HepG2 (cell line): ENCODE data around the gene PFDN1. TPM values are rescaled to one million over a fixed set of nuclear protein-coding genes. Genes with fewer than 3 reads are reported as not detected.

Experiments
- CBFB ChIP-seq: sonication (generic); formaldehyde crosslinking; IDR thresholded peaks from 2 replicates; pipeline ENCODE4 v1.4.0; 2020; ENCODE audit warnings: missing genetic modification reagents
- CEBPB ChIP-seq: IDR thresholded peaks from 2 replicates; pipeline ENCODE4 v1.6.1; 2011; ENCODE audit warnings: low read depth, low read length, improper control_type of control experiment, borderline replicate concordance
- CEBPG ChIP-seq: IDR thresholded peaks from 2 replicates; pipeline ENCODE4 v1.6.1; 2016
- CTCF ChIP-seq: sonication (generic); formaldehyde crosslinking; IDR thresholded peaks from 2 replicates; pipeline ENCODE4 v1.5.0; 2020; ENCODE audit warnings: mild to moderate bottlenecking, missing genetic modification reagents, moderate library complexity
- HNF4A ChIP-seq: sonication (generic); formaldehyde crosslinking; IDR thresholded peaks from 2 replicates; pipeline ENCODE4 v1.4.0; 2020; ENCODE audit warnings: missing genetic modification reagents
- HNF4G ChIP-seq, 2 experiments: sonication (generic) in 1 of 2; formaldehyde crosslinking in 1 of 2; IDR thresholded peaks; 2 replicates each; pipeline versions ENCODE4 v1.4.0 to v1.6.1; 2011 to 2020; ENCODE audit warnings: borderline replicate concordance in 2 of 2, low read depth in 2 of 2, mild to moderate bottlenecking in 2 of 2, low read length in 1 of 2, missing genetic modification reagents in 1 of 2, moderate library complexity in 1 of 2
- NR2C2 ChIP-seq: sonication (generic); formaldehyde crosslinking; IDR thresholded peaks from 2 replicates; pipeline ENCODE4 v1.4.0; 2020; ENCODE audit warnings: missing genetic modification reagents, mild to moderate bottlenecking, moderate library complexity, borderline replicate concordance
- NR2F1 ChIP-seq, 2 experiments: fragments of 450-650 bp in 1 of 2; formaldehyde crosslinking in 1 of 2; IDR thresholded peaks; 2 replicates each; pipeline versions ENCODE4 v1.5.0 to v1.6.1; 2016 to 2020; ENCODE audit warnings: mild to moderate bottlenecking in 1 of 2, missing compliant biosample characterization in 1 of 2, missing genetic modification reagents in 1 of 2, moderate library complexity in 1 of 2
- NR2F2 ChIP-seq: IDR thresholded peaks from 2 replicates; pipeline ENCODE4 v1.6.1; 2012; ENCODE audit warnings: low read depth, inconsistent platforms, borderline replicate concordance
- RARA ChIP-seq: IDR thresholded peaks from 2 replicates; pipeline ENCODE4 v1.6.1; 2016; ENCODE audit warnings: missing genetic modification reagents, missing compliant biosample characterization
- SALL1 ChIP-seq: sonication (generic); formaldehyde crosslinking; IDR thresholded peaks from 2 replicates; pipeline ENCODE4 v1.8.0; 2022; ENCODE audit warnings: mild to moderate bottlenecking, missing genetic modification reagents
- STAG1 ChIP-seq: sonication (generic); formaldehyde crosslinking; IDR thresholded peaks from 2 replicates; pipeline ENCODE4 v1.4.0; 2020; ENCODE audit warnings: missing genetic modification reagents
- ZBTB3 ChIP-seq: sonication (generic); formaldehyde crosslinking; IDR thresholded peaks from 2 replicates; pipeline ENCODE4 v1.4.0; 2020; ENCODE audit warnings: low read depth, mild to moderate bottlenecking, moderate library complexity, missing genetic modification reagents, borderline replicate concordance
- ZNF44 ChIP-seq: sonication (generic); formaldehyde crosslinking; IDR thresholded peaks from 2 replicates; pipeline ENCODE4 v1.5.1; 2020; ENCODE audit warnings: mild to moderate bottlenecking, missing genetic modification reagents
- ZNF569 ChIP-seq: sonication (generic); formaldehyde crosslinking; IDR thresholded peaks from 2 replicates; pipeline ENCODE4 v1.5.0; 2020; ENCODE audit warnings: mild to moderate bottlenecking, missing genetic modification reagents, moderate library complexity, borderline replicate concordance
- polyA plus RNA-seq, 8 experiments: library from polyadenylated mRNA; depleted of rRNA in 3 of 8; stranded (reverse) in 7 of 8; unstranded in 1 of 8; fragments of >200 nt; fragmentation: Illumina TruSeq in 4 of 8; extraction: Trizol in 4 of 8; gene quantifications; 2 replicates each; pipeline versions ENCODE4 v1.2.1 to v1.2.3, GENCODE V29; 2011 to 2016; ENCODE audit warnings: low read depth in 4 of 8, missing spikeins in 1 of 8, mixed read lengths in 1 of 8; ENCODE audit not compliant: insufficient read depth in 1 of 8
- total RNA-seq, 5 experiments: library from RNA; depleted of rRNA; stranded (reverse); fragments of >200 nt; fragmentation: Illumina TruSeq; extraction: Trizol; gene quantifications; 2 replicates each; pipeline ENCODE4 v1.2.3, GENCODE V29; 2016; ENCODE audit warnings: low read depth in 1 of 5
- TF ChIP-seq, protein P1 (sequence below): sonication (generic); formaldehyde crosslinking; IDR thresholded peaks from one replicate; pipeline ENCODE4 v1.5.1; 2020; ENCODE audit warnings: mild to moderate bottlenecking, missing genetic modification reagents; ENCODE audit errors: not compliant biosample characterization

PFDN1 gene
- total and polyA plus RNA-seq, 2 of the 13 experiments (the other 11 are each of a cell fraction or from before 2014, with no cell fraction given) = 67.2 to 70.8 TPM

DNA sequence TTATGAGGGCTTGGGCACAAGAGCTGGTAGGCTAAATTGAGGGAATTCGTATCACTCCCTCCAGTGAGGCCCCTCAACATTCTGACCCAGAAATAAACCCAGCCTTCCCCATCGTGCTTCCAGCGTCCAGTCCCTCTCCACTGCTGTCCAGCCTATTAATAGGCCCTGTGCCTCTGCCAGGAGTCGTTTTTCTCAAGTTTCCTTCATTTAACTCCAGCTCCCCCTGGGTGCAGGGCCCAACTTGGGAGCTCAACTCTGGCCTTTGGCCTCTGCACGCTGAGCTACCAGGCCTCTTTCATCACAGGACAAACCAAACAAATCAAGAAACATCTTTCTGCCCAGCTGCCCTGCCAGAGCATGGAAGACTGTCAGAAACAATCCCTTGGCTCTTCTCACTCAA lies 33.5 kb upstream of the PFDN1 start (continued):
- TF ChIP-seq, protein P1, sequence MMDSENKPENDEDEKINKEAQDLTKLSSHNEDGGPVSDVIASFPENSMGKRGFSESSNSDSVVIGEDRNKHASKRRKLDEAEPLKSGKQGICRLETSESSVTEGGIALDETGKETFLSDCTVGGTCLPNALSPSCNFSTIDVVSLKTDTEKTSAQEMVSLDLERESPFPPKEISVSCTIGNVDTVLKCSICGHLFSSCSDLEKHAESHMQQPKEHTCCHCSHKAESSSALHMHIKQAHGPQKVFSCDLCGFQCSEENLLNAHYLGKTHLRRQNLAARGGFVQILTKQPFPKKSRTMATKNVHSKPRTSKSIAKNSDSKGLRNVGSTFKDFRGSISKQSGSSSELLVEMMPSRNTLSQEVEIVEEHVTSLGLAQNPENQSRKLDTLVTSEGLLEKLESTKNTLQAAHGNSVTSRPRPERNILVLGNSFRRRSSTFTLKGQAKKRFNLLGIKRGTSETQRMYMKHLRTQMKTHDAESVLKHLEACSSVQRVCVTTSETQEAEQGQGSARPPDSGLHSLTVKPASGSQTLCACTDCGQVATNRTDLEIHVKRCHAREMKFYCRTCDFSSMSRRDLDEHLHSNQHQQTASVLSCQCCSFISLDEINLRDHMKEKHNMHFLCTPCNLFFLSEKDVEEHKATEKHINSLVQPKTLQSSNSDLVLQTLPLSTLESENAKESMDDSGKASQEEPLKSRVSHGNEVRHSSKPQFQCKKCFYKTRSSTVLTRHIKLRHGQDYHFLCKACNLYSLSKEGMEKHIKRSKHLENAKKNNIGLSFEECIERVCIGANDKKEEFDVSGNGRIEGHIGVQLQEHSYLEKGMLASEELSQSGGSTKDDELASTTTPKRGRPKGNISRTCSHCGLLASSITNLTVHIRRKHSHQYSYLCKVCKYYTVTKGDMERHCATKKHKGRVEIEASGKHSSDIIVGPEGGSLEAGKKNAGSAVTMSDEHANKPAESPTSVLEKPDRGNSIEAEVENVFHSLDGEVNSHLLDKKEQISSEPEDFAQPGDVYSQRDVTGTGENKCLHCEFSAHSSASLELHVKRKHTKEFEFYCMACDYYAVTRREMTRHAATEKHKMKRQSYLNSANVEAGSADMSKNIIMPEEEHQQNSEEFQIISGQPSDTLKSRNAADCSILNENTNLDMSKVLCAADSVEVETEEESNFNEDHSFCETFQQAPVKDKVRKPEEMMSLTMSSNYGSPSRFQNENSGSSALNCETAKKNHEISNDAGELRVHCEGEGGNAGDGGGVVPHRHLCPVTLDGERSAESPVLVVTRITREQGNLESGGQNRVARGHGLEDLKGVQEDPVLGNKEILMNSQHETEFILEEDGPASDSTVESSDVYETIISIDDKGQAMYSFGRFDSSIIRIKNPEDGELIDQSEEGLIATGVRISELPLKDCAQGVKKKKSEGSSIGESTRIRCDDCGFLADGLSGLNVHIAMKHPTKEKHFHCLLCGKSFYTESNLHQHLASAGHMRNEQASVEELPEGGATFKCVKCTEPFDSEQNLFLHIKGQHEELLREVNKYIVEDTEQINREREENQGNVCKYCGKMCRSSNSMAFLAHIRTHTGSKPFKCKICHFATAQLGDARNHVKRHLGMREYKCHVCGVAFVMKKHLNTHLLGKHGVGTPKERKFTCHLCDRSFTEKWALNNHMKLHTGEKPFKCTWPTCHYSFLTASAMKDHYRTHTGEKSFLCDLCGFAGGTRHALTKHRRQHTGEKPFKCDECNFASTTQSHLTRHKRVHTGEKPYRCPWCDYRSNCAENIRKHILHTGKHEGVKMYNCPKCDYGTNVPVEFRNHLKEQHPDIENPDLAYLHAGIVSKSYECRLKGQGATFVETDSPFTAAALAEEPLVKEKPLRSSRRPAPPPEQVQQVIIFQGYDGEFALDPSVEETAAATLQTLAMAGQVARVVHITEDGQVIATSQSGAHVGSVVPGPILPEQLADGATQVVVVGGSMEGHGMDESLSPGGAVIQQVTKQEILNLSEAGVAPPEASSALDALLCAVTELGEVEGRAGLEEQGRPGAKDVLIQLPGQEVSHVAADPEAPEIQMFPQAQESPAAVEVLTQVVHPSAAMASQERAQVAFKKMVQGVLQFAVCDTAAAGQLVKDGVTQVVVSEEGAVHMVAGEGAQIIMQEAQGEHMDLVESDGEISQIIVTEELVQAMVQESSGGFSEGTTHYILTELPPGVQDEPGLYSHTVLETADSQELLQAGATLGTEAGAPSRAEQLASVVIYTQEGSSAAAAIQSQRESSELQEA (CRISPR knock-in tag) = no peak
- peak; percentile 45 for TF ChIP-seq CTCF (CRISPR knock-in tag)
- peak; percentile 31 for TF ChIP-seq STAG1
- peak; percentile 69; the same call in 1 of the 2 replicates for TF ChIP-seq HNF4G (IDR thresholded peaks at IDR 0.05; ENCODE audit: borderline replicate concordance, low read depth, low read length)
- TF ChIP-seq HNF4G (CRISPR knock-in tag; IDR thresholded peaks at IDR 0.05; ENCODE audit: borderline replicate concordance, low read depth) = no peak
- TF ChIP-seq RARA (CRISPR knock-in tag) = 0 out of 2 replicates have a peak, but pooled peaks have one; percentile 10
- no peak for TF ChIP-seq ZNF569 (CRISPR knock-in tag)
- TF ChIP-seq CEBPB = peak; percentile 55; the same call in 1 of the 2 replicates
- peak; percentile 80 for TF ChIP-seq HNF4A (CRISPR knock-in tag)
- TF ChIP-seq CEBPG (CRISPR knock-in tag) = peak; percentile 49; the same call in 1 of the 2 replicates
- 0 out of 2 replicates have a peak, but pooled peaks have one; percentile 37 for TF ChIP-seq NR2F2
- TF ChIP-seq NR2F1 (CRISPR knock-in tag; IDR thresholded peaks at IDR 0.05) = peak; percentile 56 to 67; a peak in 3 of 4 replicates
- no peak for TF ChIP-seq ZBTB3 (CRISPR knock-in tag)
- TF ChIP-seq NR2C2 (CRISPR knock-in tag) = peak; percentile 76
- TF ChIP-seq SALL1 (CRISPR knock-in tag) = peak; percentile 47; the same call in 1 of the 2 replicates
- TF ChIP-seq CBFB (CRISPR knock-in tag) = no peak
- TF ChIP-seq ZNF44 (CRISPR knock-in tag) = no peak
